AG10803 (cell line): ENCODE measurements around the gene HMG20B.

Source experiments
- DNase-seq: peaks from one replicate; pipeline ENCODE4 v3.0.0; 2010; ENCODE audit warnings: low read depth
- H3K4me3 ChIP-seq: 2 replicates; pipeline ENCODE4 v1.5.1; 2011; ENCODE audit warnings: mild to moderate bottlenecking, low read length, control low read depth
- CTCF ChIP-seq: conservative IDR thresholded peaks from 2 replicates; pipeline ENCODE4 v1.5.1; 2011; ENCODE audit warnings: mild to moderate bottlenecking, low read length, control low read depth, inconsistent platforms

The HMG20B gene

DNA sequence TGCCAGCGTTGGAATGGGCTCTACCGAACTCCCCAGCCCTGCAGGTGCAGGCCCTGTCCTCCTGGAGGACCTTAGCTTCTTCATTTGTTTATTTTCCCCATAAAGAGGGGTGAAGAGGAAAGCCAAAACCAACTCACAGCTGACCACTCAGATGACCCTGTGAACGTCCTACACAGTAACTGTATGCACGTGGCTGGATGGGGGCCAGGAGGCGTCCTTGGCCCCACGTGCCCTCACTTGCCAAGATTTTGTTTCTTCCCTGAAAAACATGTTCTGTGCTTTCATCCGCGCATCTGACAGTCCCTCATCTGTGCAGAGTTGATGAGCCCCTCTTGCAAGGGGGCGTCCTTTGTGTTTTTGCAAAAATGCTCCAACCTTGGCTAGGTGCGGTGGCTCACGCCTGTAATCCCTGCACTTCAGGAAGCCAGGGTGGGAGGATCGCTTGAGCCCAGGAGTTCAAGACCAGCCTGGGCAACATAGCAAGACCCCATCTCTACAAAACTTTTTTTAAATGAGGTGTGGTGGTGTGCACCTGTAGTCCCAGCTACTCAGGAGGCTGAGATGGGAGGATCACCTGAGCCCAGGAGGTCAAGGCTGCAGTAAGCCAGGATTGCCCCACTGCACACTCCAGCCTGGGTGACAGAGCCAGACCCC is 39.1 kb upstream of the HMG20B start:
- DNase-seq = no peak
- no peak for TF ChIP-seq CTCF
- no peak overlapping the region for H3K4me3 ChIP-seq

GRCh38 chr19:3534375-3535234 is 38.1 kb upstream of the HMG20B start:
- no peak for TF ChIP-seq CTCF
- DNase-seq = no peak
- H3K4me3 ChIP-seq = no peak overlapping the region

DNA sequence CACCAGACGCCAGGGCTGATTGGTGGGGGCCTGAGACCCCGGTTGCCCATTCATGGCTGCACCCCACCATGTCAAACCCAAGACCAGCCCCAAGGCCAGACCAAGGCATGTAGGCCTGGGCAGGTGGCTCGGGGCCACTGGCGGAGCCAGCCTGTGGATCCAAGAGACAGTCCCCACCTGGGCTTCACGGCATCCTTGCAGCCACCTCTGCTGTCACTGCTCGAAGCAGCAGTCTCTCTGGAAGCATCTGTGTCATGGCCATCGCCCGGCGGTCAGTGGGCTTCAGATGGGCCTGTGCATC is 37.6 kb upstream of the HMG20B start:
- DNase-seq = no peak
- H3K4me3 ChIP-seq = no peak overlapping the region
- no peak for TF ChIP-seq CTCF

GRCh38 chr19:3535563-3535965 is 37.2 kb upstream of the HMG20B start:
- no peak for DNase-seq
- TF ChIP-seq CTCF = no peak

GRCh38 chr19:3535981-3536380 is 36.8 kb upstream of the HMG20B start:
- TF ChIP-seq CTCF = no peak
- no peak for DNase-seq
- H3K4me3 ChIP-seq = no peak overlapping the region

More at GRCh38 chr19:3535563-3535965, 37.2 kb upstream of the HMG20B start:
- H3K4me3 ChIP-seq = no peak overlapping the region

- no peak for DNase-seq
- TF ChIP-seq CTCF = no peak
Observed at GRCh38 chr19:3536429-3537100, 36.2 kb upstream of the HMG20B start.

More at GRCh38 chr19:3536429-3537100, 36.2 kb upstream of the HMG20B start:
- H3K4me3 ChIP-seq = no peak overlapping the region
